ENCODE results near the gene COX6A2. TPM values are rescaled to one million over a fixed set of nuclear protein-coding genes. Genes with fewer than 3 reads are reported as not detected.

COX6A2 gene
- polyA plus RNA-seq, 1 of the 3 experiments (the other 2 are of a cell fraction) = not detected

- no peak overlapping the region for H2AFZ ChIP-seq (ENCODE audit: low read depth)
- ChIA-PET CTCF (no interaction called here), POLR2A (no interaction called here)
- WGBS (ENCODE audit: low lambda C conversion rate) = 15% methylated on average over 12 of the region's 12 CpGs
- peaks cover 64% of the 10 kb centered on the region for H3K27me3 ChIP-seq (ENCODE audit: insufficient read depth)
- H3F3A ChIP-seq (replicated peaks; ENCODE audit: insufficient read depth) = no peaks in the 10 kb centered on the region
- H3K4me2 ChIP-seq = peak overlapping the region; percentile 30; the same call in 1 of the 2 replicates
- H3K9ac ChIP-seq = no peak overlapping the region
- H3K79me2 ChIP-seq (ENCODE audit: insufficient read depth) = no peaks in the 10 kb centered on the region
- H3K27ac ChIP-seq (ENCODE audit: low read depth in 2 of 2, low read length in 1 of 2) = no peak overlapping the region
- H3K4me3 ChIP-seq (ENCODE audit: low read depth in 2 of 2, low read length in 1 of 2) = no peak overlapping the region
- no peak for TF ChIP-seq MEF2A (IDR thresholded peaks at IDR 0.05; ENCODE audit: borderline replicate concordance, low read depth)
- TF ChIP-seq ZBTB33 (IDR thresholded peaks at IDR 0.05; ENCODE audit: borderline replicate concordance, low read depth) = no peak
- no peak for TF ChIP-seq FOXM1 (IDR thresholded peaks at IDR 0.05; ENCODE audit: low read depth)
- no peak for TF ChIP-seq RFX5 (IDR thresholded peaks at IDR 0.05; ENCODE audit: low read length)
- TF ChIP-seq PBX3 (IDR thresholded peaks at IDR 0.05) = no peak
- no peak for TF ChIP-seq USF2 (IDR thresholded peaks at IDR 0.05; ENCODE audit: borderline replicate concordance, low read depth, low read length)
- no peaks in the 10 kb centered on the region for H3K9me3 ChIP-seq
- DNase-seq = no peak
- H3K36me3 ChIP-seq (replicated peaks in 1 of 2; ENCODE audit: control insufficient read depth in 1 of 2, insufficient read depth in 2 of 2, low read length in 1 of 2) = no peaks in the 10 kb centered on the region
- no peaks in the 10 kb centered on the region for H3K9me2 ChIP-seq
- H4K20me1 ChIP-seq (ENCODE audit: insufficient read depth) = no peaks in the 10 kb centered on the region
- no peaks in the 10 kb centered on the region; a peak in 1 of 4 replicates for H3K4me1 ChIP-seq (ENCODE audit: control insufficient read depth in 1 of 2, insufficient read depth in 2 of 2, low read depth in 1 of 2, low read length in 1 of 2)
Observed at GRCh38 chr16:31423801-31424200, 4.4 kb downstream of the COX6A2 start.

- TF ChIP-seq REST (IDR thresholded peaks at IDR 0.05; ENCODE audit: low read depth, low read length) (no peak), FOXJ3 (CRISPR knock-in tag; IDR thresholded peaks at IDR 0.05) (no peak), USF1 (IDR thresholded peaks at IDR 0.05; ENCODE audit: borderline replicate concordance, low read depth) (no peak), RCOR1 (IDR thresholded peaks at IDR 0.05; ENCODE audit: low read length) (no peak), CTCF (IDR thresholded peaks at IDR 0.05) (no peak), JUND (IDR thresholded peaks at IDR 0.05) (no peak), MAX (IDR thresholded peaks at IDR 0.05; ENCODE audit: low read depth) (no peak), YY1 (IDR thresholded peaks at IDR 0.05; ENCODE audit: low read depth) (no peak), RFX5 (IDR thresholded peaks at IDR 0.05; ENCODE audit: low read length) (no peak), MEF2A (IDR thresholded peaks at IDR 0.05; ENCODE audit: borderline replicate concordance, low read depth) (no peak), RXRA (IDR thresholded peaks at IDR 0.05; ENCODE audit: borderline replicate concordance, low read depth) (no peak), NFIC (IDR thresholded peaks at IDR 0.05; ENCODE audit: borderline replicate concordance) (no peak), FOXM1 (IDR thresholded peaks at IDR 0.05; ENCODE audit: low read depth) (no peak), EP300 (IDR thresholded peaks at IDR 0.05; ENCODE audit: borderline replicate concordance in 1 of 2, low read depth in 1 of 2, low read length in 1 of 2) (no peak)
Observed at GRCh38 chr16:31423241-31423640, 4.9 kb downstream of the COX6A2 start.

More at GRCh38 chr16:31423241-31423640, 4.9 kb downstream of the COX6A2 start:
- H3K4me1 ChIP-seq (ENCODE audit: control insufficient read depth in 1 of 2, insufficient read depth in 2 of 2, low read depth in 1 of 2, low read length in 1 of 2) = no peaks in the 10 kb centered on the region; a peak in 1 of 4 replicates
- H4K20me1 ChIP-seq (ENCODE audit: insufficient read depth) = no peaks in the 10 kb centered on the region
- no peak for DNase-seq
- H3K4me2 ChIP-seq = peak overlapping the region; percentile 30; the same call in 1 of the 2 replicates
- no peak overlapping the region for H3K27ac ChIP-seq (ENCODE audit: low read depth in 2 of 2, low read length in 1 of 2)
- no peaks in the 10 kb centered on the region for H3K9me2 ChIP-seq
- WGBS (ENCODE audit: low lambda C conversion rate) = 16% methylated on average over 3 of the region's 3 CpGs
- ChIA-PET POLR2A (no interaction called here), CTCF (no interaction called here)
- H3K27me3 ChIP-seq (ENCODE audit: insufficient read depth) = peaks cover 64% of the 10 kb centered on the region
- no peaks in the 10 kb centered on the region for H3K79me2 ChIP-seq (ENCODE audit: insufficient read depth)
- no peaks in the 10 kb centered on the region for H3K36me3 ChIP-seq (replicated peaks in 1 of 2; ENCODE audit: control insufficient read depth in 1 of 2, insufficient read depth in 2 of 2, low read length in 1 of 2)
- peak overlapping the region in 1 of 2 experiments; percentile 23; a peak in 1 of 4 replicates for H3K4me3 ChIP-seq (ENCODE audit: low read depth in 2 of 2, low read length in 1 of 2)
- H3K9me3 ChIP-seq = no peaks in the 10 kb centered on the region
- H3F3A ChIP-seq (replicated peaks; ENCODE audit: insufficient read depth) = no peaks in the 10 kb centered on the region
- no peak overlapping the region for H3K9ac ChIP-seq
- no peak overlapping the region for H2AFZ ChIP-seq (ENCODE audit: low read depth)
